GM23248 (cell line): ENCODE measurements around the gene DMAP1. TPM values are rescaled to one million over a fixed set of nuclear protein-coding genes. Genes with fewer than 3 reads are reported as not detected.

Source experiments
- DNase-seq: peaks from one replicate; pipeline ENCODE4 v3.0.0-alpha.2; 2015
- H2AFZ ChIP-seq: fragments of 200-600 bp; sonication (generic); 2 replicates; pipeline ENCODE4 v1.6.1; 2016; ENCODE audit warnings: antibody characterized with exemption
- H3F3A ChIP-seq: fragments of 200-600 bp; sonication (generic); 2 replicates; pipeline ENCODE4 v1.6.1; 2016; ENCODE audit warnings: mild to moderate bottlenecking, antibody characterized with exemption, mixed run types; ENCODE audit not compliant: insufficient read depth
- H3K27ac ChIP-seq: fragments of 200-600 bp; sonication (generic); 2 replicates; pipeline ENCODE4 v1.5.1; 2016; ENCODE audit warnings: mild to moderate bottlenecking
- H3K27me3 ChIP-seq: fragments of 200-600 bp; sonication (generic); replicated peaks from 2 replicates; pipeline ENCODE4 v1.6.1; 2016; ENCODE audit warnings: mild to moderate bottlenecking; ENCODE audit not compliant: insufficient read depth
- H3K36me3 ChIP-seq: fragments of 200-600 bp; sonication (generic); 2 replicates; pipeline ENCODE4 v1.6.1; 2016; ENCODE audit warnings: low read depth, mild to moderate bottlenecking
- H3K4me1 ChIP-seq: fragments of 200-600 bp; sonication (generic); 2 replicates; pipeline ENCODE4 v1.6.1; 2016; ENCODE audit warnings: mild to moderate bottlenecking; ENCODE audit not compliant: insufficient read depth
- H3K4me2 ChIP-seq: fragments of 200-600 bp; sonication (generic); one replicate; pipeline ENCODE4 v1.6.1; 2016; ENCODE audit warnings: mild to moderate bottlenecking; ENCODE audit not compliant: unreplicated experiment
- H3K4me3 ChIP-seq: fragments of 200-600 bp; sonication (generic); 2 replicates; pipeline ENCODE4 v1.5.1; 2016; ENCODE audit warnings: mild to moderate bottlenecking
- H3K79me2 ChIP-seq: fragments of 200-600 bp; sonication (generic); 2 replicates; pipeline ENCODE4 v1.6.1; 2016; ENCODE audit warnings: mild to moderate bottlenecking; ENCODE audit not compliant: insufficient read depth
- H3K9ac ChIP-seq: fragments of 200-600 bp; sonication (generic); 2 replicates; pipeline ENCODE4 v1.6.1; 2016; ENCODE audit warnings: mild to moderate bottlenecking
- H3K9me2 ChIP-seq: fragments of 200-600 bp; sonication (generic); 2 replicates; pipeline ENCODE4 v1.6.1; 2016; ENCODE audit warnings: mixed run types, mild to moderate bottlenecking, moderate library complexity; ENCODE audit not compliant: insufficient read depth
- H3K9me3 ChIP-seq: fragments of 200-600 bp; sonication (generic); one replicate; pipeline ENCODE4 v1.6.1; 2017; ENCODE audit warnings: low read depth
- H4K20me1 ChIP-seq: fragments of 200-600 bp; sonication (generic); 2 replicates; pipeline ENCODE4 v1.6.0; 2016; ENCODE audit not compliant: insufficient read depth
- EZH2 ChIP-seq: fragments of 200-600 bp; sonication (generic); IDR thresholded peaks from 2 replicates; pipeline ENCODE4 v1.6.1; 2018; ENCODE audit warnings: antibody characterized with exemption, mild to moderate bottlenecking; ENCODE audit not compliant: insufficient read depth, poor library complexity, severe bottlenecking
- EZH2phosphoT487 ChIP-seq: fragments of 200-600 bp; sonication (generic); IDR thresholded peaks from 2 replicates; pipeline ENCODE4 v1.6.1; 2018; ENCODE audit warnings: antibody characterized with exemption, moderate library complexity, mild to moderate bottlenecking, low read depth; ENCODE audit not compliant: insufficient read depth
- WGBS, 2 experiments: methylation state at CpG; one replicate each; pipeline ENCODE4 v1.1.6; 2015 to 2017; ENCODE audit warnings: low lambda C conversion rate in 2 of 2, low coverage in 1 of 2; ENCODE audit errors: missing lambda C conversion rate in 2 of 2; 5-methylcytosine and 5-hydroxymethylcytosine counted together
- in situ Hi-C: fragments of 300-500 bp; cut with MboI; formaldehyde crosslinking; loops from 2 replicates; pipeline ENCODE4 v1.15.0; 2020
- polyA plus RNA-seq: library from polyadenylated mRNA; unstranded; fragments of >200 nt; fragmentation: Nextera tagmentation; extraction: Ambion mirVana; gene quantifications from 2 replicates; pipeline ENCODE4 v1.2.1, GENCODE V29; 2016
- small RNA-seq: library from RNA; depleted of rRNA; stranded (forward); fragments of <200 nt; gene quantifications from one replicate; pipeline ENCODE3, GENCODE V24; 2014; ENCODE audit warnings: low read depth, low replicate concordance
- total RNA-seq: library from RNA; depleted of rRNA; stranded (reverse); fragments of >200 nt; shearing (Covaris generic); gene quantifications from 2 replicates; pipeline ENCODE4 v1.2.3, GENCODE V29; 2014; rRNA removed

The DMAP1 gene
- total and polyA plus RNA-seq, 2 experiments from 2014 or later, result 16.0 to 32.7 TPM

- DNase-seq, result no peak
- Histone ChIP-seq H3K9me2 (no peaks in the 10 kb centered on the region), H3K4me3 (no peak overlapping the region), H3K36me3 (no peaks in the 10 kb centered on the region), H3K9me3 (no peaks in the 10 kb centered on the region), H3K27me3 (no peaks in the 10 kb centered on the region), H2AFZ (no peak overlapping the region), H3K4me1 (no peaks in the 10 kb centered on the region), H3K27ac (no peak overlapping the region), H3K9ac (no peak overlapping the region), H3F3A (no peaks in the 10 kb centered on the region), H4K20me1 (no peaks in the 10 kb centered on the region), H3K4me2 (no peak overlapping the region), H3K79me2 (no peaks in the 10 kb centered on the region)
- in situ Hi-C loops, result no loop called here
- 96 to 97% methylated on average over 6 of the region's 6 CpGs for WGBS, 2 experiments
- TF ChIP-seq EZH2phosphoT487 (no peak), EZH2 (no peak)
These were observed 53.4 kb downstream of the DMAP1 start for GRCh38 chr1:44266400-44267344.

- in situ Hi-C loops, result no loop called here
- H3K27ac ChIP-seq, result no peak overlapping the region
- H3K9me2 ChIP-seq, result no peaks in the 10 kb centered on the region
- TF ChIP-seq EZH2phosphoT487, result no peak
- no peaks in the 10 kb centered on the region for H3F3A ChIP-seq
- H3K4me2 ChIP-seq, result no peak overlapping the region
- no peak for DNase-seq
- no peak overlapping the region for H3K9ac ChIP-seq
- no peaks in the 10 kb centered on the region for H3K9me3 ChIP-seq
- H3K79me2 ChIP-seq, result no peaks in the 10 kb centered on the region
- no peaks in the 10 kb centered on the region for H3K27me3 ChIP-seq
- WGBS, 2 experiments, result 89 to 90% methylated on average over 5 of the region's 5 CpGs
- H2AFZ ChIP-seq, result no peak overlapping the region
- no peaks in the 10 kb centered on the region for H3K36me3 ChIP-seq
- H3K4me3 ChIP-seq, result no peak overlapping the region
- no peaks in the 10 kb centered on the region for H4K20me1 ChIP-seq
- H3K4me1 ChIP-seq, result no peaks in the 10 kb centered on the region
These were observed 54.2 kb downstream of the DMAP1 start for GRCh38 chr1:44267438-44267837.

- Histone ChIP-seq H4K20me1 (no peaks in the 10 kb centered on the region), H3K4me1 (no peaks in the 10 kb centered on the region), H3K27me3 (no peaks in the 10 kb centered on the region), H3K4me2 (no peak overlapping the region), H3K9ac (no peak overlapping the region), H3K79me2 (no peaks in the 10 kb centered on the region), H3K4me3 (no peak overlapping the region), H3F3A (no peaks in the 10 kb centered on the region), H2AFZ (no peak overlapping the region), H3K27ac (no peak overlapping the region), H3K36me3 (no peaks in the 10 kb centered on the region), H3K9me3 (no peaks in the 10 kb centered on the region), H3K9me2 (no peaks in the 10 kb centered on the region)
- TF ChIP-seq EZH2phosphoT487, result no peak
- no peak for TF ChIP-seq EZH2
- WGBS, 2 experiments, result 83 to 100% methylated on average over 1 of the region's 1 CpG
- in situ Hi-C loops, result no loop called here
- DNase-seq, result no peak
These were observed 54.8 kb downstream of the DMAP1 start for GRCh38 chr1:44268054-44268453.

Small RNA genes within 50 kb of the gene (small RNA-seq; reads per million reads assigned to genes)
- gene AL035417.1, result not detected

Other genes with a start within 250 kb of the DMAP1 start
- gene DPH2, start 243.5 kb upstream of the DMAP1 start, total RNA-seq, result 42.9 and 51.1 TPM in 2 replicates
- 16.7 and 21.0 TPM in 2 replicates for gene DPH2, start 243.5 kb upstream of the DMAP1 start, polyA plus RNA-seq
- gene ATP6V0B, start 238.5 kb upstream of the DMAP1 start, total RNA-seq, result 122 and 140 TPM in 2 replicates
- gene ATP6V0B, start 238.5 kb upstream of the DMAP1 start, polyA plus RNA-seq, result 174 and 177 TPM in 2 replicates
- 123 and 221 TPM in 2 replicates for gene B4GALT2, start 234.3 kb upstream of the DMAP1 start, total RNA-seq
- 27.3 and 28.9 TPM in 2 replicates for gene B4GALT2, start 234.3 kb upstream of the DMAP1 start, polyA plus RNA-seq
- 3.1 and 4.7 TPM in 2 replicates for gene CCDC24, start 221.9 kb upstream of the DMAP1 start, total RNA-seq
- 4.3 and 5.3 TPM in 2 replicates for gene CCDC24, start 221.9 kb upstream of the DMAP1 start, polyA plus RNA-seq
- gene SLC6A9, start 182.0 kb upstream of the DMAP1 start, total RNA-seq, result 20.6 and 22.2 TPM in 2 replicates
- 34.4 and 34.6 TPM in 2 replicates for gene SLC6A9, start 182.0 kb upstream of the DMAP1 start, polyA plus RNA-seq
- gene KLF17, start 94.7 kb upstream of the DMAP1 start, total RNA-seq, result 0.11 and 0.13 TPM in 2 replicates
- gene KLF17, start 94.7 kb upstream of the DMAP1 start, polyA plus RNA-seq, result 0.08 and 0.09 TPM in 2 replicates
- gene KLF18, start 71.8 kb upstream of the DMAP1 start, total RNA-seq, result not detected in 2 replicates
- not detected in 2 replicates for gene KLF18, start 71.8 kb upstream of the DMAP1 start, polyA plus RNA-seq
- gene ERI3, start 141.8 kb downstream of the DMAP1 start, total RNA-seq, result 45.5 and 51.2 TPM in 2 replicates
- 77.5 and 83.4 TPM in 2 replicates for gene ERI3, start 141.8 kb downstream of the DMAP1 start, polyA plus RNA-seq
- 90.8 and 123 TPM in 2 replicates for gene RNF220, start 191.8 kb downstream of the DMAP1 start, total RNA-seq
- 47.2 and 47.4 TPM in 2 replicates for gene RNF220, start 191.8 kb downstream of the DMAP1 start, polyA plus RNA-seq